Right lung (tissue), 5 donors: Measurements from ENCODE around the gene SMLR1. TPM values are rescaled to one million over a fixed set of nuclear protein-coding genes. Genes with fewer than 3 reads are reported as not detected.

Source experiments
- polyA plus RNA-seq, 5 donors: library from polyadenylated mRNA; unstranded; fragments of 120-200 nt; gene quantifications; one replicate each; pipeline versions ENCODE4 v1.2.1 to v1.2.3, GENCODE V29; 2013; ENCODE audit warnings: inconsistent platforms in 1 of 5, low replicate concordance in 1 of 5; ENCODE audit not compliant: insufficient read length in 5 of 5, insufficient read depth in 1 of 5

The SMLR1 gene
- polyA plus RNA-seq, 5 donors = 0.08 to 0.33 (median 0.16) TPM

Other genes starting within 250 kb of the SMLR1 start
- 100 to 1,000 TPM; 174 to 333 (median 271) TPM for gene EPB41L2, start 235.8 kb downstream of the SMLR1 start, polyA plus RNA-seq